Dermis blood vessel endothelial cell (primary cell): ENCODE results near the gene STAMBP. TPM values are rescaled to one million over a fixed set of nuclear protein-coding genes. Genes with fewer than 3 reads are reported as not detected.

Experiments used
- DNase-seq: peaks from one replicate; pipeline ENCODE4 v3.0.0; 2010
- total RNA-seq: library from RNA; depleted of rRNA; stranded (reverse); fragments of >200 nt; gene quantifications from 2 replicates; pipeline ENCODE4 v1.2.3, GENCODE V29; 2014

Gene STAMBP
- total RNA-seq, 1 donor from 2014 or later: 23.7 TPM

DNA sequence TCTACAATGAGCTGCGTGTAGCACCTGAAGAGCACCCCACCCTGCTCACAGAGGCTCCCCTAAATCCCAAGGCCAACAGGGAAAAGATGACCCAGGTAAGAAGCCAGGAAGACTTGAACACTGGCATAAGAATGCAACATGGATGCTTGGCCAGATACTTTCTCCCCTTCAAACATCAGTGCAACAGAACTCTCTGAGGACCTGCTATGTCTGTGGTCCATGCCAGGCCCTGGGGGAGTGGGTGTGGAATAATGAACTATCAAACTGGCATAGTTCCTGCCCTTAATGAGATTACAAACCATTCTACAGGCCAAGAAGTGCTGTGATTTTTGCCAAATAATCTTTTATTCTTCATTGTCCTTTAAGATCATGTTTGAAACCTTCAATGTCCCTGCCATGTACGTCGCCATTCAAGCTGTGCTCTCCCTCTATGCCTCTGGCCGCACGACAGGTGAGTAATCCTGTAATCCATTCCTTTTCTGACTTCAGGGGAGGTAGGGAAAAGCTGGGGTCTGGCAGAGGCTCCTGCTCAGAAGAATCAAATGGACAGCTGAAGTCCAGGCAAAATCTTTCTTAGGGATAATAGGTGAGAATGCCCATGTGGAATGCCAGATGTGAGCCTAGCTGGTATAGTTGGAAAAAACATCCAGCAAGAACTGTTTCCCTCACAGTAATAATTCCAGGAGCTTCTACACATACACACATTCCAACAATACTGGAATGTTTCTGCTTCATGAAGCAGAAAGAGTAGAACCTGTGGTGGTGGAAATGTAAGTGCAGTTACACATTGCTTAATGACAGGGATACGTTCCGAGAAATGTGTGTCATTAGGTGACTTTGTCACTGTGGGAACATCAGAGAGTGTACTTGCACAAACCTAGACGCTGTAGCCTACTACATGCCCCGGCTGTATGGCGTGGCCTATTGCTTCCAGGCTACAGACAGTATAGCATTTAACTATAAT is 80.2 kb downstream of the STAMBP start:
- no peak for DNase-seq

DNA sequence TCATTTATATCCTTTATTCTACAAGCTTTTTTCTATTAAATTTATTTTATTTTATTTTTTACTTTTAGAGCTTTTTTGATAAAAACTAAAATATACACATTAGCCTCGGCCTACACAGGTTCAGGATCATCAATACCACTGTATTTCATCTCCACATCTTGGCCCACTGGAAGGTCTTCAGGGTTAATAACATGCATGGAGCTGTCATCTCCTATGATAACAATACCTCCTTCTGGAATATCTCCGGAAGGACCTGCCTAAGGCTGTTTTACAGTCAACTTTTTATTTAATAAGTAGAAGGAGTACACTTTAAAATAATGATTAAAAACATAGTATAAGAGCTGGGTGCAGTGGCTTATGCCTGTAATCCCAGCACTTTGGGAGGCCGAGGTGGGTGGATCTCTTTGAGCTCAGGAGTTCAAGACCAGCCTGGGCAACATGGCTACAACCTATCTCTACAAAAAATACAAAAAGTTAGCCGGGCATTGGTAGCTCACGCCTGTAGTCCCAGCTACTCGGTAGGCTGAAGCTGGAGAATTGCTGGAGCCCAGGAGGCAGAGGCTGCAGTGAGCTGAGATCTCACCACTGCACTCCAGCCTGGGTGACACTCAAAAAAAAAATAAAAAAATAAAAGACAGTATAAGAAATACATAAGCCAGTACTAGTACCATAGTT is 82.2 kb downstream of the STAMBP start:
- no peak for DNase-seq

DNA sequence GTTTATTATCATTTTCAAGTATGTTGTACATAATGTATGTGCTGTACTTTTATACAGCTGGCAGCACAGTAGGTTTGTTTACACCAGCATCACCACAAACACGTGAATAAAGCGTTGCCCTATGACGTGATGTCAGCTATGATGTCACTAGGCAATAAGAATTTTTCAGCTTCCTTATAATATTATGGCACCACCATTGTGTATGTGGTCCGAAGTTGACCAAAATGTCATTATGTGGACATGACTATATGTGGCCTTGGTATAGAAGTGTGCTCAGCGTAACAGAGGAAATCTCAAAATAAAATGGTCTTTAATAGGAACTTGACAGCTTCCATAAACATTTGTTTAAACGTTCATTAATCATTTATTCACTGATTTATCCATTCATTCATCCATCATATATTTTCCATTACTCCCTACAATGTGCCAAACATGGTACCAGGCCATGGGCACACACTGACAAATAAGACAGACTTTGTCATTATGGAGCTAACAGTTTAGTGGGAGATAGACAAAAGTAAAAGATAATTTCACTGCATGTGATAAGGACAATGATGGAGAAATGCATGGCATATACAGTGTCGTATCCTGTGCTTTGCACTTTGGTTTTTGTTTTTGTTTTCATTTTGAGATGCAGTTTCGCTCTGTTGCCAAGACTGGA is 82.9 kb downstream of the STAMBP start:
- no peak for DNase-seq

DNA sequence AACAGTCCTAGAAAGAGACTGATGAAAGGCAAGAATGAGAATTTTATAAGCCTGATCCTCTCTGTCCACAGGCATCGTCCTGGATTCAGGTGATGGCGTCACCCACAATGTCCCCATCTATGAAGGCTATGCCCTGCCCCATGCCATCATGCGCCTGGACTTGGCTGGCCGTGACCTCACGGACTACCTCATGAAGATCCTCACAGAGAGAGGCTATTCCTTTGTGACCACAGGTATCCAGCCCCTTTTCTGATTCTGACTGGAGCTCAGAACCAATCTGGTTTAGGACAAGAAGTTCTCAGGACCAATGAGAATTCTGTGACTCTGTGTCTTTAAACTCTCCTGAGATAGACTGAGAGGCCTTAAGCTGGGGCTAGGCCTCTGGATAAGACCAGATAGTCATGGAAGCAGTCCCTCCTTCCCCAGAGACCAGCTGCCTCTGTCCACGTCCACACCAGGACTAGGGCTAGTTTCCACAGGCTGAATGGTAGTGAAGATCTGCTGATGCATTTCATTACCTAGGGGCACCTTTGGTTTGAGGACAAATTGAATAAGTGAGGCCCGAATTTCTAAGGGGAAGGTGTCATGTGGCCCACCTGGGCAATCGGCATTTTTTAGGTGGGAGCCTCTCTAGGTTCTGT is 84.8 kb downstream of the STAMBP start:
- DNase-seq: no peak

DNA sequence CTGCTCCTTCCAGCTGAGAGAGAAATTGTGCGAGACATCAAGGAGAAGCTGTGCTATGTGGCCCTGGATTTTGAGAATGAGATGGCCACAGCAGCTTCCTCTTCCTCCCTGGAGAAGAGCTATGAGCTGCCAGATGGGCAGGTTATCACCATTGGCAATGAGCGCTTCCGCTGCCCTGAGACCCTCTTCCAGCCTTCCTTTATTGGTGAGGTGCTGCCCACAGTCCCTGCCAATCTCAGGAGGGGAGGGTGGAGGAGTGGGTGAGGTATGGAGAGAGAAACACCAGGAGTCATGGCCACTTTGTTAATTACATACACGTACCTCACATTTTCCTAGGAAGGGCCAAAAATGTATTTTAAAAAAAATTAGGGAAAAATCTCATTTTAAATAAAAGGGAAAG is 85.9 kb downstream of the STAMBP start:
- DNase-seq: no peak

DNA sequence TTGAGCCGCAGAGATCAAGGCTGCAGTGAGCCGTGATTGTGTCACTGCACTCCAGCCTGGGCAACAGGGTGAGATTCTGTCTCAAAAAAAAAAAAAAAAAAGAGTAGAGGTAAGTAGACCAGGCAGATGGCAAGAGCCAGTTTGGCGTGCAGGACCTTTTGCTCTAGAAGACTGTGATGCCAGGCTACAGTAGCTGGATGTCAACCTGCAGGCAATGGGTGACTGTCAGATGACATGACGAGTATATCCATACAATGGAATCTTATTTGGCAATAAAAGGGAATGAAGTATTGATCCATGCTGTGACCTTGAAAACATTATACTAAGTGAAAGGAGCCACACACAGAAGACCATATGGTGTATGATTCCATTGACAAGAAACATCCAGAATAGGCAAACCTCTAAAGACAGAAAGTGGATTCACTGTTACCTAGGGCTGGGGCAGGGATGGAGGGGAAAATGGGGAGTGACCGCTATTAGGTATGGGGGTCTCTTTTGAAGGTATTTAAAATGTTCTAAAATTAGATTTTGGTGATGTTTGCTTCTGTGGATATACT is 86.8 kb downstream of the STAMBP start:
- DNase-seq: no peak

DNA sequence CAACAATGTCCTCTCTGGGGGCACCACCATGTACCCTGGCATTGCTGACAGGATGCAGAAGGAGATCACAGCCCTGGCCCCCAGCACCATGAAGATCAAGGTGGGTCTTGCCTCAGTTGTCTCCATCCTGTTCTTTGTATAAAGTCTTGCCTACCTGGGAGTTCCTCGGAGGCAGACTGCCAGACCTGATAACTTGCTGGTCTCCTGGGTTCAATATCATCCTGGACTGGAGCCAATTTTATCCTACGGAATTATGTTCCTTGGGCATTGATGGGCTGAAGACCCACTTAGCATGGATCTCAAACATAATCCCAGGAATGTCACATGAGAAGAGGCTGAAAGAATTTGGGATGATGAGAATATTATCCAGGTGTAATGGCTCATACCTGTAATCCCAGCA is 87.9 kb downstream of the STAMBP start:
- no peak for DNase-seq

DNA sequence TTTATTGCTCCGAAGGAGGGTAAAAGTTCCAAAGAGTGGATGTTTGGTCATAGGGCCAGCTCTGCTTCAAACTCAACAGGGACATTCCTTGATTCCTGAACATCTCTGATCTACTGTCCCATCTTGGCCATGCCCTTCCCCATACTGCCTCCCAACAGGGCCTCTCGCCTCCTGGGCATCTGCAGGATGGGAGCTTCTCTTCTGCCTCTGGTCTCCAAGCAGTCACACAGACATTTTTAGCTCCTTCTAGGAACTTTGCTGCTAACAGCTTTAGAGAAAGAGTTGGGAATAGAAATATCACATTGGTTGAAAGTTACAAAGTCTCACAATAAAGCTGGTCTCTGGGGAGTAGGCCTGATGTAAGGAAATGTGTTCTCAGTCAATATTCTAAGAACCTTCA is 88.5 kb downstream of the STAMBP start:
- DNase-seq: no peak

DNA sequence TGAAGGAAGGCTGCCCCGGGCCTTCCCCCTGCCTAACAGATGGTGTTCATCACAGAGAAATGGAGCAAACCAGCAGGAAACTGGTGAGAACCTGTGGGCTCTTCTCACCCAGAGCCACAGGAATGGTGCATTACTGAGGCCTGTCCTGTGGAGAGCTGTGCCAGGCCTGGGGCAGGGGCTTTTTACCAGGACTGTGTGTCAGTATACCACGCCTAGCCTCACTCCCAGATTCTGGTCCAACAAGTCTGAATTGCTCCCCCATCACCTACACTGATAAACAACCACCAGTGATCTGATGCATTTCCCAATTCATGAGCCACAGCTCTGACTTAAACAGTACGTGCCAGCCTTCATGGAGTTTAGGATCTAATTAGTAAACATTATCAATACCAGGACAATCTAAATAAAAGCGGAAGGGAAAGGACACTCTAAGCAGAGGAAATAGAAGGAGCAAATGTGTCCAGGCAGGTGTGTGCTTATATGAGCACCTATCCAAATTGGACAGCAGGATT is 89.0 kb downstream of the STAMBP start:
- DNase-seq: no peak

DNA sequence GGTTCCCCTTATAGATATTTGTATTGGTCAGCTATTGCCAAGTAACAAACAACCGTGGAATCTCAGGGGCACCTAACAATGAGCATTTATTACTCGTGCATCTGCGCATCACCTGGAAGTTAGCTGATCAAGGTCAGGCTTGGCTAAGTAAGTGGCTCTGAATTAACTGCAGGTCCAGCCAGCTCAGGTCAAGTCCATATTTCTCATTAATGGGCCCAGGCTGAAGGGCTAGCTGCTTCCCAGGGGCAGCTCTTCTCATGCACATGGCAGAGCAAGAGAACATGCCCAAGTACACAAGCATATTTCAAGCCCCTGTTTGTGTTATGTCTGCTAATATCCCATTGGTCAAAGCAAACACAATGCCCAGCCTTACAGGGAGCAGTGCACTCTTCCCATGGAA is 90.1 kb downstream of the STAMBP start:
- no peak for DNase-seq

DNA sequence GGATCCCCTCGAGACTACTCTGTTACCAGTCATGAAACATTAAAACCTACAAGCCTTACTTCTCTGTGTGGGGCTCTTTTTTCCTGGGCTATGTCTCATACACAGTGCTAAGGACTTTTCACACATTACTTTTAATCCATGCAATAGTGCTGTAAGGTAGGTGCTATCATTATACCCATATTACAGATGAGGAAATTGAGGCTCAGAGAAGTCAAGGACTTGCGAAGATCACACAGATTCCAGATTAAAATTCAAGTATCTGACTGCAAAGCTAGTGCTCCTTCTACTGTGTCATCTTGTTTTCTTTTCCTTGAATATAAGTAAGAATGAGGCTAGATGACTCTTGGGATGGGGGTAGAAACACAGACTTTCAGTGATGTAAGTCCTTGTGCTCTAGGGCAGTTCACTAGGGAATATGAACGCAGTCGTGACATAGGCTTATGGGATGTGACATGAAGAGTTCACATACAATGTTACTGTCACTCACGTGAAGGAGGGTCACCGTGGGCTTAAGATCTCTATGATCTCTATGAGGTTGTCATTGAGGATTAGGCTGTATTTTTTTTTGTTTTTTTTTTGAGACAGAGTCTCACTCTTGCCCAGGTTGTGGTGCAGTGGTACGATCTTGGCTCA is 91.0 kb downstream of the STAMBP start:
- no peak for DNase-seq

DNA sequence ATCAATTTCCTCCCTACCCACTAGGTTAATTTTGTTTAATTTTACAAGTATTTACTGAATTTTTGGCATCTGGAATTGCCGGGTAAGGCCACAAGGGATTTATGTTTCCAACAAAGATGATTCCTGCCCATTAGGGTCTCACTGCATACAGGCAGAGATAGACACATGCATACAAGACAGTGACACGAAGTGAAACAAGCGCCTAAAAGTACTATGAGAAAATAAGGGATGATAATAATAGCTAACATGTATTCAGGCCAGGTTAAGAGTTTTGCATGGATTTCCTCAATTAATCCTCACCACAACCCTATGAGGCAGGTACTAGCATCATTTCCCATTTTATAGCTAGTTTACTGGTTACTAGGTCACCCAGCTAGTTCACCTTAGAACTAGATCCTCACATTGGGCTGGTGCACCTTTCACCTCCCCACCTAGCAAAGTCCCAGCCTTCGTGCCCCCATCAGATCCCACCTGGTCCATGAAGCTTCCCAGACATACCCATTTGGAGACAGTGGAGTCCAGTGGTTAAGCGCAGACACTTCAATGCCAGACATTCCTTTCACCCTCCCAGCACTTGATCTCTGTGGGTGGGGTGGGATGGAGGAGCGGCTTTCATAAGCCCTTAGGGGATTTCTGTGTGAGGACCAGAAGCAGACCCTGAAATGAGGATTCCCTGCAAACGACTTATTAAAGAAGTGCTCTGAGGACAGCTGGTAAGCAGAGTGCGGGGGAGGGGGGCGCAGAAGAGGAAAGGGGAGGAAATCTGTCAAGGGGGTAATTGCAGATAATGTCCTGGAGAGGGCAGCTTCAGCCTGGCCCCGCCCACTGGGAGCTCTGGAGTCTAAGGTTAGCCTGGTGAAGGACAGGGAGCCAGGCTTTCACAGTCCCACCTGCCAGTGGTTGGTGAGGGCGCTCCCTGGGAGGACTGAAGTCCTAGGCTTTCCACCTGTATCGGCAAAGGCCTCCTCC is 92.1 kb downstream of the STAMBP start:
- peak; percentile 36 for DNase-seq

DNA sequence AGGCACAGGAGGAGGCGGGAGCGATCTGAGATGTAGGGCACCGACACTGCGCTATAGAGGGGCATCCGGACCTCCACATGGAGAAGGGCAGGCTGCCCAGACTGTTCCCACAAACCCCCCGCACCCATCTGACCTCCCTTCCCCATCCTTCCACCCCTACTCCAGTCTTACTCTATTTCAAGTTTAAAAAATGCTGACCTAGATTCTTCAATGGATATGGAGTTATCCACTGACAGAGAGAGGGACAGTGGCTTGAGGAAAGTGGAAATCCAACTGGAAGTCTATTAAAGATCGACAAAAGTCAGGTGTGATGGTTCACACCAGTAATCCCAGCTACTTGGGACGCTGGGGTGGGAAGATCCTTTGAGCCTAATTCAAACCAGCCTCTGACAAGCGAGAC is 92.8 kb downstream of the STAMBP start:
- DNase-seq: no peak

DNA sequence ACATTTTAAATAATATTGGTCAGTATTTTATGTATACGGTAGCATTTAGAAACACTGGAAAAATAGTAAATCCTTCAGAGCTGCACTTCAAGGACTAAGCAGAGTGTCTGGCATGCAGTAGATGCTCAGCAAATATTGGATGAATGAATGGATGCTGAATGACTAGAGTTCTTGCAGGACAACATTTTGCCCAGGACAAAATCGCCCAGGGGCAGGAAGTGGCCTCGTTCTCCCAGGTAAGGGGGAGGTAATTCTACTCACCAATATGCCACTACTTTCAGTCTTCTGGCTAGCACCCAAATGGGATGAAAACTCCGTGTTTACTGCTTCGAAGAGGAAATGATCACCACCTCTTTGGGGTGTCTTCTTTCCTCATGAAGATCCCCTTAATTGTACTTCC is 93.9 kb downstream of the STAMBP start:
- no peak for DNase-seq

Other genes starting within 250 kb of the STAMBP start
- gene NAT8, start 186.5 kb upstream of the STAMBP start, total RNA-seq: not detected in 2 replicates
- 29.8 and 45.9 TPM in 2 replicates for gene TPRKB, start 91.6 kb upstream of the STAMBP start, total RNA-seq
- gene DUSP11, start 48.9 kb upstream of the STAMBP start, total RNA-seq: 23.9 and 34.2 TPM in 2 replicates
- not detected in 2 replicates for gene C2orf78, start 44.8 kb upstream of the STAMBP start, total RNA-seq
- 0.05 TPM in 1 of 2 replicates, not detected in the other for gene ACTG2, start 64.0 kb downstream of the STAMBP start, total RNA-seq
- 36.4 and 44.9 TPM in 2 replicates for gene DGUOK, start 97.9 kb downstream of the STAMBP start, total RNA-seq
- gene TET3, start 155.9 kb downstream of the STAMBP start, total RNA-seq: 7.0 and 8.7 TPM in 2 replicates